ENCODE measurements around the gene FSTL3.
"Not testable (repeated sequence)": the region's sequence is repeated elsewhere in the genome, so short reads cannot be mapped to it uniquely, and the experiment has no call there.

Gene FSTL3

GRCh38 chr19:715347-715746 is 39.2 kb downstream of the FSTL3 start:
- DNase-seq = no peak

DNA sequence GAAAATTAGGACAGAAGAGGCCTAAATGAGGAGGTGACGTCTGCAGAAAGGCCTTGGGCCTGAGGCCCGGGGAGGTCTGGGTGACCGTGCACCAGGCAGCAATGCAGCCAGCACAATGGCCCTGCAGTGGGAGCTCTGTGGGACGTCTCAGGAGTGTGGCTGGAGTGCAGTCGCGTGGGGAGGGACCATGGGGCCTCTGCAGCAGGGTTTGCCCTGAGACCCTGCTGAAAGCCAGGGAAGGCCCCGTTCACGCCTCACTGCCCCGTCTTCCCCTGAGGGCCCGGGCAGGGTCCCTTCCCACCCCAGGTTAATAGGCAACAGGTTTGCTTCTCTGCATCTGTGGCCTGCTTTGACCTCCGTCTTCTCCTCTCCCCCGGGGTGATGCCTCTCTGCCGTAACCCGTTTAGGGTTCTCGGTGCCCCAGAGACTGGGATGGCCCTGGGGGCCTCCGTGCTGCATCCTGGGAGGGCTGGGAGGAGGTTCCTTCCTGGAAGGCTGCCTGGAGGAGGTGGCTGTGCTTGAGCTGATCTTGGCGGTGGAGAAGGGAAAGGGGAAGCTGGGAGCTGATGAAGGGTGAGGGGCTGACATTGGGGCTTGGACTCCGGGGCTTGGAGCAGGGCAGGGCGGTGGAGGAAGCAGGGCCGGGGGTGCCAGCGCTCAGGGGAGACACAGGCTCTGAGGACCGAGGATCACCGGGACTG is 42.2 kb downstream of the FSTL3 start:
- DNase-seq = peak in 1 of 2 experiments; percentile 3

GRCh38 chr19:718991-719512 is 42.9 kb downstream of the FSTL3 start:
- DNase-seq = no peak

DNA sequence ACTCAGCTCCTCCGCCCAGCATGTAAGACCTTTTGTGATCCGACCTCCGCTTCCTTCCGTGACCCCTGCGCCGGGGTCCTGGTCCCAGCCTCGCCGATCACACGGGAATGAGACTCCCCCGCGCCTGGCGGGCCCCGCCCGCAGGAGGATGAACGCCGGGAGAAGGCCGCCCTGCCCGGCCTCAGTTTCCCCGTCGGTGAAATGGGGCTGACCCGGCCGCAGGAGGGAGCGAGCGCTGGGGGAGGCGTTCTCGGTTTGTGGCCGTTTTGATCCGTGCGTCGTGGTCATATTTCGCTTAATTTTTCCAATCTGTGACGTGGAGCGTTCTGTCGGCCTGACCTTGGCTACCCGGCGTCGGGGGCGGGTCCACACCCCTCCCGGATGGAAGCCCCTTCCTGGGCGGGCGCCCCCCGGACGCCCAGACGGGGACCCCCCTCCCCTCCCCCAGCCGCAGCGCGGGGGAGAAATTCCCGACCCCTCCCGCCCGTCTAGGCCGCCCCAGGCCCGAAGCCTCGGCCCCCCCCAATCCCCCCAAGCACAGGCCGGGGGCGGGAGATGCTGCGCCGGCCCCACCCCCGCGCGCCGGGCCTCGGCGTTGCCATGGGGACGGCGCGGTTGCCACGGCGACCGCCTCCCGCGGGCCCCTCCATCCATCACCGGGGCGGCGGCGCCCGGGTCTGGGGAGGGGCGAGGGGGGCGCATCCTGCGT is 43.6 kb downstream of the FSTL3 start:
- no peak for DNase-seq

GRCh38 chr19:720345-721160 is 44.4 kb downstream of the FSTL3 start:
- DNase-seq = no peak

DNA sequence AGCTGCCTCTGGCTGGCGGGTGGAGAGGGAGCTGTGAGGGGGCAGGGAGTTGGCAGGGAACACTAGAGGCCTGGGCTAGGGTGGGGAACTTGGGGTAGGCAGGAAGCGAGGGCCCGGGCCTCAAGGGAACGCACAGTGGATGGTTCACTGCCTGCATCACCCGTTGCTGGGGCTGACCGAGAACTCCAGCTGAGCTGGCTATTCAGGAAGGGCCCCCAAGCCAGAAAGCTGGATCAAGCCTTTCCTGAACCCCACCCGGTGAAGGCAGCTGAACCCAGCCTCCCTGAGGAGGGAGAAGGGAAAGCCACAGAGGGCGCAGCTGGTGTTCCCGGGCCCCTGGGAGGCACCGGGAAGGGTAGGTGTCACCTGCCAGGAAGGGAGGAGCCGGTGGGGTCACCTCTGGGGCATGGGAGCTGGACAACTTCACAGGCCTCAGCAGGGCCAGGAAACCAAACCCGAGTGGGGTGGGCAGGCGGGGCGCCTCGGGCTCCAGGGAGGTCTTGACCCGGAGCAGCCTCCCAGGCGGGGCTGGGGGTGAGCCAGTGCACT is 46.4 kb downstream of the FSTL3 start:
- no peak for DNase-seq

GRCh38 chr19:723247-723646 is 47.1 kb downstream of the FSTL3 start:
- DNase-seq = no peak

- DNase-seq = no peak
Measured at GRCh38 chr19:723714-724113, 47.5 kb downstream of the FSTL3 start.

DNA sequence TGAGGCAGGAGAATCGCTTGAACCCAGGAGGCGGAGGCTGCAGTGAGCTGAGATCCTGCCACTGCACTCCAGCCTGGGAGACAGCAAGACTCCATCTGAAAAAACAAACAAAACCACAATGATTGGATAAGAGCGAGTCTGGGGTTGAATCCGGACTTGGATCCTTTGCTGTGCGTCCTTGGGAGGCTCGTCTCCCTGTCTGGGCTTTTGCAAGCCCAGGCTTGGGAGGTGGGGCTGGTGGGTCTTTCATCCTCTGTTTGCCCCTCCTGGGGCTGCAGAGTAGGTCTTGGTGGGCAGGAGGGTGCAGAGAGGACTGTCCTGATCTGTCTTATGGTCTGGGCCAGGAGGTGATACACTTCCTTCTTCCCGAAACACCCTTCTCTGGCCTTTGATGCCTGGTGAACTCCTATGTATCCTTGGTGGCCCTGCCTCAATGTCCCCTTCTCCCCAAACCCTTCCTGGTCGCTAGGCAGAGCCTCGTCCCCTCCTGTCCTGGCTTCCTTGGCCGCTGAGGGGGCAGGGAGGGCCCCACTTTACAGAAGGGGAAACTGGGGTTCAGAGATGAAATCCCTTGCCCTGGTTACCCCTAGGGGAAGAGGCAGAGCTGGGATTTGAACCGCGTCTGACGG is 49.4 kb downstream of the FSTL3 start:
- DNase-seq = no peak

DNA sequence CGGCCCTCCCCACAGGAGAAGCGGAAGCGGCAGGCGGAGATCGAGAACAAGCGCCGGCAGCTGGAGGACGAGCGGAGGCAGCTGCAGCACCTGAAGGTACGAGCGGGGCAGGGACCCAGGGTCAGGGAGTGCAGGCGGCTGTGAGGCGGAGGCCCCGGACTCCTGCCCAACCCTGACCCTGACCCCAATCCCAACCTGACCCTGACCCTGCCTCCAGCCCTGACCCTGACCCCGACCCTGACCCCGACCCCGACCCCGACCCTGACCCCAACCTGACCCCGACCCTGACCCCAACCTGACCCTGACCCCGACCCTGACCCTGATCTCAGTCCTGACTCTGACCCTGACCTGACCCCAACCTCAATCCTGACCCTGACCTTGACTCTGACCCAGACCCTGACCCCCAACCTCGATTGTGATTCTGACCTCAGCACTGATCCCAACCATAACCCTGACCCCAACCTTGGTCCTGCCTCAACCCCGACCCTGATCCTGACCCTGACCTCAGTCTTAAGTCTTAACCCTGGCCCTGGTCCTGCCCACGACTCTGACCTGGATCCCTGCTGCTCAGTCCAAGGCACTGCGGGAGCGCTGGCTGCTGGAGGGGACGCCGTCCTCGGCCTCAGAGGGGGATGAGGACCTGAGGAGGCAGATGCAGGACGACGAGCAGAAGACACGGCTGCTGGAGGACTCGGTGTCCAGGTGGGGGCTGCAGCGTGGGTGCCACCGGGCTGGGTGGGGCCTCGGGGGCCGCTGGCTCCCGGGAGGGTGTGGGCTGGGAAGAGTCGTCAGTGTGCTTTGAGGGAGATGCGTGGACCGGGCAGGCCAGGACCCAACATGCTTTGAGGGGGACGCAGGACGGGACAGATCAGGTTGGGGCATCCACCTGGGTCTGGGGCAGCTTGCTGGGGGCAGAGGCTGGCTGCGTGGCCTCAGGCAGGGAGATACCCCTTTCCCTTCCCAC is 51.1 kb downstream of the FSTL3 start:
- no peak for DNase-seq

DNA sequence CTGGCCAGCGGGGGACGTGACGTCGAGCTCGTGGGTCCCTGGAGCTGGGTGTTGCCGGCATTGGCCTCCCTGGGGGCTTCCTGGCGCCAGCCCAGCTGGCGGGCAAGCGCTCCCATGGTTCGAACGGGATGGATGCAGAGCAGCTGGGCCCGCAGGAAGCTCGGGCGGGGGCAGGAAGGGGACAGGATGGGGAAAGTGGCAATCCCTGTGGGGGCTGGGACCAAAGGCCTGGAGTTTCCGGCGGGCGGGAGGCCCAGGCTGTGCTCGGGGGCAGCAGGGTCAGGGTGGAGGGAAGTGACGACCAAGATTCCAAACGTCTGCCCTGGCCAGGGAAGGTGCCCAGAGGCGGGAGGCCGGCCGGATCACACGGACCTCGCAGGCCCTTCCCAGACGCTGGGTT is 51.8 kb downstream of the FSTL3 start:
- DNase-seq = no peak

GRCh38 chr19:729564-729963 is 53.4 kb downstream of the FSTL3 start:
- not testable (repeated sequence) for DNase-seq

GRCh38 chr19:729965-730668 is 53.9 kb downstream of the FSTL3 start:
- no peak for DNase-seq

DNA sequence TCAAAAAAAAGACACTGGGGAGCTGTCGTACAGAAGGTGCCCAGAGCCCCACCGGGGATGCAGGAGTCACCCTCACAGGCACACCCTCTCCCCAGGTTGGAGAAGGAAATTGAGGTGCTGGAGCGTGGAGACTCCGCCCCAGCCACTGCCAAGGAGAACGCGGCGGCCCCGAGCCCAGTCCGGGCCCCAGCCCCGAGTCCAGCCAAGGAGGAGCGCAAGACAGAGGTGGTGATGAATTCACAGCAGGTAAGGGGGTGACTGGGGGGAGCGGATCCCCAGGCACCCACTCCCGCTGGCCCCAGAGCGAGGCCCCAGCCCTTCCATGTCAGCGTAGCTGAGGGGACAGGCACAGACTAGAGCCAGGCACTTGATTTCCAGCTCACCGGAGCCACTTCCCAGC is 54.8 kb downstream of the FSTL3 start:
- no peak for DNase-seq

DNA sequence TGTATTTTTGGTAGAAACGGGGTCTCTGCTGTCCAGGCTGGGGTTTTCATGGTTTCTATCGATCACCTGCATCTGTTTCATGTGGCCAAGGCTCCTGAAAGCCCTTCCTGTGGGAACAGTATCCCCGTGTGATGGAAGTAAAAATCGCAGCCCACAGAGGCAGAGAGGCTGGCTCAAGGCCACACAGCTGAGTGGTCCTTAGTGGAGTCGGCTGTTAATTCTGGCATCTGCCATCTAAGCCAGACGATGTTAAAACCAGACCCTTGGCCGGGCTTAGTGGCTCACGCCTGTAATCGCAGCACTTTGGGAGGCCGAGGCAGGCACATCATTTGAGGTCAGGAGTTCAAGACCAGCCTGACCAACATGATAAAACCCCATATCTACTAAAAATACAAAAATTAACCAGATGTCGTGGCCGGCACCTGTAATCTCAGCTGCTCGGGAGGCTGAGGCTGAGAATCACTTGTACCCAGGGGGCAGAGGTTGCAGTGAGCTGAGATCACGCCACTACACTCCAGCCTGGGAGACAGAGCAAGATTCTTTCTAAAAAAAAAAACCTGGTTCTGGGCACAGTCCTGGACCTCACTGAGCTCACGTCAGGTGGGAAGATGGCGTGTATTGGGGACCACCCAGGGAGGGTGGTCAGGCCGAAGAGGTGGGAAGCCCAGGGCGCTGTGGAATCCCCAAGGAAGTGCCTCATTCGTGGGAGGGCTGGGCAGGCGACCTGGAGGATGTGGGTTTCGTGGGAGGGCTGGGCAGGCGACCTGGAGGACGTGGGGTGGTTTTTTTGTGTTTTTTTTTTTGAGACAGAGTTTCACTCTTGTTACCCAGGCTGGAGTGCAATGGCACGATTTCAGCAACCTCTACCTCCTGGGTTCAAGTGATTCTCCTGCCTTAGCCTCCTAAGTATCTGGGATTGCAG is 56.2 kb downstream of the FSTL3 start:
- DNase-seq = no peak
